IPS-20b (cell line): ENCODE measurements around the gene IQCB1.
"Not testable (repeated sequence)": the region's sequence is repeated elsewhere in the genome, so short reads cannot be mapped to it uniquely, and the experiment has no call there.

Experiments
- H3K27ac ChIP-seq: one replicate; pipeline ENCODE4 v1.5.1; 2013; ENCODE audit warnings: low read length
- H3K27me3 ChIP-seq: 2 replicates; pipeline ENCODE4 v1.6.1; 2013; ENCODE audit warnings: mild to moderate bottlenecking, low read length, inconsistent platforms; ENCODE audit not compliant: insufficient read depth
- H3K36me3 ChIP-seq: 2 replicates; pipeline ENCODE4 v1.6.1; 2013; ENCODE audit warnings: low read depth, mild to moderate bottlenecking, inconsistent platforms, low read length, moderate library complexity; ENCODE audit not compliant: insufficient read depth
- H3K4me1 ChIP-seq: 2 replicates; pipeline ENCODE4 v1.6.1; 2013; ENCODE audit warnings: mild to moderate bottlenecking, control low read depth, inconsistent platforms, low read length, moderate library complexity; ENCODE audit not compliant: insufficient read depth
- H3K4me3 ChIP-seq: 2 replicates; pipeline ENCODE4 v1.5.1; 2013; ENCODE audit warnings: mild to moderate bottlenecking, low read length, inconsistent platforms
- H3K9ac ChIP-seq: 2 replicates; pipeline ENCODE4 v1.6.1; 2013; ENCODE audit warnings: low read depth, mild to moderate bottlenecking, inconsistent platforms, low read length, moderate library complexity
- H3K9me3 ChIP-seq: 2 replicates; pipeline ENCODE4 v1.6.1; 2013; ENCODE audit warnings: mild to moderate bottlenecking, low read depth, low read length, inconsistent platforms; ENCODE audit not compliant: insufficient read depth

The IQCB1 gene

GRCh38 chr3:121758727-121759450 is 76.0 kb downstream of the IQCB1 start:
- H3K36me3 ChIP-seq: no peaks in the 10 kb centered on the region
- H3K27me3 ChIP-seq: no peaks in the 10 kb centered on the region
- no peak overlapping the region for H3K9ac ChIP-seq
- H3K4me1 ChIP-seq: no peaks in the 10 kb centered on the region
- H3K9me3 ChIP-seq: no peaks in the 10 kb centered on the region
- no peak overlapping the region for H3K27ac ChIP-seq
- no peak overlapping the region for H3K4me3 ChIP-seq

- H3K9ac ChIP-seq: no peak overlapping the region
- no peaks in the 10 kb centered on the region for H3K36me3 ChIP-seq
- H3K9me3 ChIP-seq: no peaks in the 10 kb centered on the region
- no peak overlapping the region for H3K4me3 ChIP-seq
- no peaks in the 10 kb centered on the region for H3K27me3 ChIP-seq
- no peaks in the 10 kb centered on the region for H3K4me1 ChIP-seq
- H3K27ac ChIP-seq: no peak overlapping the region
These were observed 76.9 kb downstream of the IQCB1 start for GRCh38 chr3:121757812-121758545.

GRCh38 chr3:121757087-121757811 is 77.6 kb downstream of the IQCB1 start:
- no peaks in the 10 kb centered on the region for H3K4me1 ChIP-seq
- H3K9ac ChIP-seq: no peak overlapping the region
- H3K27ac ChIP-seq: no peak overlapping the region
- no peaks in the 10 kb centered on the region for H3K36me3 ChIP-seq
- no peak overlapping the region for H3K4me3 ChIP-seq
- no peaks in the 10 kb centered on the region for H3K9me3 ChIP-seq
- H3K27me3 ChIP-seq: no peaks in the 10 kb centered on the region

- H3K9me3 ChIP-seq: no peaks in the 10 kb centered on the region
- no peak overlapping the region for H3K4me3 ChIP-seq
- H3K27ac ChIP-seq: no peak overlapping the region
- H3K27me3 ChIP-seq: no peaks in the 10 kb centered on the region
- peaks cover 10% of the 10 kb centered on the region; the same call in 1 of the 2 replicates for H3K4me1 ChIP-seq
- no peaks in the 10 kb centered on the region for H3K36me3 ChIP-seq
- no peak overlapping the region for H3K9ac ChIP-seq
These were observed 82.1 kb downstream of the IQCB1 start for GRCh38 chr3:121752772-121753171.

GRCh38 chr3:121752261-121752660 is 82.6 kb downstream of the IQCB1 start:
- H3K36me3 ChIP-seq: no peaks in the 10 kb centered on the region
- H3K9ac ChIP-seq: no peak overlapping the region
- H3K4me3 ChIP-seq: no peak overlapping the region
- H3K9me3 ChIP-seq: no peaks in the 10 kb centered on the region
- peaks cover 10% of the 10 kb centered on the region; the same call in 1 of the 2 replicates for H3K4me1 ChIP-seq
- H3K27ac ChIP-seq: no peak overlapping the region
- H3K27me3 ChIP-seq: no peaks in the 10 kb centered on the region

GRCh38 chr3:121750087-121750415 is 84.8 kb downstream of the IQCB1 start:
- Histone ChIP-seq H3K27me3 (no peaks in the 10 kb centered on the region), H3K9ac (peak overlapping the region; percentile 87), H3K4me1 (peaks cover 10% of the 10 kb centered on the region; the same call in 1 of the 2 replicates), H3K36me3 (no peaks in the 10 kb centered on the region), H3K4me3 (peak overlapping the region; percentile 95), H3K9me3 (no peaks in the 10 kb centered on the region), H3K27ac (peak overlapping the region; percentile 55)

GRCh38 chr3:121749276-121750086 is 85.4 kb downstream of the IQCB1 start, which contains the start of gene GOLGB1:
Gene GOLGB1, minus strand, starts transcription at chr3:121749741. Its CDS starts 18,770 bp downstream, at chr3:121730971.
- peaks cover 10% of the 10 kb centered on the region; the same call in 1 of the 2 replicates for H3K4me1 ChIP-seq
- no peaks in the 10 kb centered on the region for H3K36me3 ChIP-seq
- H3K27me3 ChIP-seq: no peaks in the 10 kb centered on the region
- H3K9ac ChIP-seq: peak within 1 kb of the TSS; percentile 91
- peak within 1 kb of the TSS; percentile 64 for H3K27ac ChIP-seq
- peak within 1 kb of the TSS; percentile 95 for H3K4me3 ChIP-seq
- no peaks in the 10 kb centered on the region for H3K9me3 ChIP-seq

GRCh38 chr3:121748680-121749275 is 86.1 kb downstream of the IQCB1 start:
- Histone ChIP-seq H3K27me3 (no peaks in the 10 kb centered on the region), H3K9me3 (no peaks in the 10 kb centered on the region), H3K27ac (peak overlapping the region; percentile 64), H3K36me3 (no peaks in the 10 kb centered on the region), H3K4me3 (peak overlapping the region; percentile 95), H3K4me1 (peaks cover 10% of the 10 kb centered on the region; the same call in 1 of the 2 replicates), H3K9ac (peak overlapping the region; percentile 91)

GRCh38 chr3:121747976-121748375 is 86.9 kb downstream of the IQCB1 start:
- Histone ChIP-seq H3K36me3 (no peaks in the 10 kb centered on the region; the same call in 1 of the 2 replicates), H3K27me3 (no peaks in the 10 kb centered on the region), H3K4me3 (peak overlapping the region; percentile 95), H3K4me1 (peaks cover 10% of the 10 kb centered on the region; the same call in 1 of the 2 replicates), H3K27ac (no peak overlapping the region), H3K9me3 (no peaks in the 10 kb centered on the region), H3K9ac (peak overlapping the region; percentile 91; the same call in 1 of the 2 replicates)

GRCh38 chr3:121743106-121743505 is 91.8 kb downstream of the IQCB1 start:
- H3K9me3 ChIP-seq, H3K36me3 ChIP-seq, H3K4me3 ChIP-seq, H3K4me1 ChIP-seq, H3K9ac ChIP-seq, H3K27me3 ChIP-seq, H3K27ac ChIP-seq: not testable (repeated sequence)

- Histone ChIP-seq H3K9ac (no peak overlapping the region), H3K9me3 (no peaks in the 10 kb centered on the region), H3K4me3 (no peak overlapping the region), H3K27ac (no peak overlapping the region), H3K36me3 (no peaks in the 10 kb centered on the region; the same call in 1 of the 2 replicates), H3K27me3 (no peaks in the 10 kb centered on the region), H3K4me1 (no peaks in the 10 kb centered on the region)
These were observed 94.0 kb downstream of the IQCB1 start for GRCh38 chr3:121740896-121741295.
